ENCODE measurements around the gene PTPN7.
A peak's percentile ranks its signal among the peaks of the same experiment; 100 is the strongest.
"Not testable (repeated sequence)": the region's sequence is repeated elsewhere in the genome, so short reads cannot be mapped to it uniquely, and the experiment has no call there.

Gene PTPN7

GRCh38 chr1:202189918-202190715 lies 29.7 kb upstream of the PTPN7 start:
- no peak for DNase-seq (ENCODE audit: low read depth in 2 of 2)

GRCh38 chr1:202189001-202189790 lies 28.8 kb upstream of the PTPN7 start:
- peak; percentile 76 to 86 for DNase-seq (ENCODE audit: low read depth in 2 of 2)

- no peak for DNase-seq (ENCODE audit: low read depth in 2 of 2)
Observed at GRCh38 chr1:202187697-202188407, 27.4 kb upstream of the PTPN7 start.

- DNase-seq (ENCODE audit: low read depth in 2 of 2): no peak
Observed at GRCh38 chr1:202187041-202187671, 26.8 kb upstream of the PTPN7 start.

- DNase-seq (ENCODE audit: low read depth in 2 of 2): no peak
Observed at GRCh38 chr1:202186327-202186726, 25.9 kb upstream of the PTPN7 start.

- peak; percentile 70 to 71 for DNase-seq (ENCODE audit: low read depth in 2 of 2)
Observed at GRCh38 chr1:202184750-202185460, 24.5 kb upstream of the PTPN7 start.

GRCh38 chr1:202182040-202182877 lies 21.9 kb upstream of the PTPN7 start:
- DNase-seq (ENCODE audit: low read depth in 2 of 2): no peak

GRCh38 chr1:202181586-202181985 lies 21.2 kb upstream of the PTPN7 start:
- DNase-seq (ENCODE audit: low read depth in 2 of 2): no peak

- DNase-seq (ENCODE audit: low read depth in 2 of 2): not testable (repeated sequence)
Observed at GRCh38 chr1:202180751-202181139, 20.3 kb upstream of the PTPN7 start.

GRCh38 chr1:202179828-202180750 lies 19.7 kb upstream of the PTPN7 start:
- no peak for DNase-seq (ENCODE audit: low read depth in 2 of 2)

- DNase-seq (ENCODE audit: low read depth in 2 of 2): no peak
Observed at GRCh38 chr1:202176949-202177927, 16.8 kb upstream of the PTPN7 start.

- no peak for DNase-seq (ENCODE audit: low read depth in 2 of 2)
Observed at GRCh38 chr1:202173993-202174392, 13.6 kb upstream of the PTPN7 start.

GRCh38 chr1:202172015-202172355 lies 11.6 kb upstream of the PTPN7 start:
- no peak for DNase-seq (ENCODE audit: low read depth in 2 of 2)

- no peak for DNase-seq (ENCODE audit: low read depth in 2 of 2)
Observed at GRCh38 chr1:202171292-202172014, 11.1 kb upstream of the PTPN7 start.

GRCh38 chr1:202170726-202171125 lies 10.3 kb upstream of the PTPN7 start:
- DNase-seq (ENCODE audit: low read depth in 2 of 2): no peak

- no peak for DNase-seq (ENCODE audit: low read depth in 2 of 2)
Observed at GRCh38 chr1:202168861-202169260, 8.5 kb upstream of the PTPN7 start.

GRCh38 chr1:202167708-202168415 lies 7.5 kb upstream of the PTPN7 start:
- no peak for DNase-seq (ENCODE audit: low read depth in 2 of 2)
